Measurements from ENCODE around the gene TARS2. TPM values are rescaled to one million over a fixed set of nuclear protein-coding genes. Genes with fewer than 3 reads are reported as not detected.

TARS2 gene
- 17.8 and 23.4 TPM in 2 replicates for total RNA-seq

GRCh38 chr1:150486966-150487762 lies at the start of gene TARS2:
Gene TARS2, plus strand, starts transcription at chr1:150487419. Its CDS starts 32 bp downstream, at chr1:150487451.

GRCh38 chr1:150507912-150508864 lies 21.0 kb downstream of the TARS2 start, which contains the start of gene ECM1:
Gene ECM1, plus strand, starts transcription at chr1:150508109. Its CDS starts 101 bp downstream, at chr1:150508210.

GRCh38 chr1:150515328-150516049 lies 28.3 kb downstream of the TARS2 start, which contains the start of gene FALEC:
Gene FALEC, plus strand, starts transcription at chr1:150515752.

GRCh38 chr1:150548632-150549495 lies 61.6 kb downstream of the TARS2 start, which contains the start of gene ADAMTSL4:
Gene ADAMTSL4, plus strand, starts transcription at chr1:150549408. Its CDS starts 2,881 bp downstream, at chr1:150552289.

Other genes with a start within 250 kb of the TARS2 start
- not detected in 2 replicates for gene CA14, start 229.6 kb upstream of the TARS2 start, total RNA-seq
- 121 and 161 TPM in 2 replicates for gene APH1A, start 218.4 kb upstream of the TARS2 start, total RNA-seq
- 0.48 and 0.85 TPM in 2 replicates for gene C1orf54, start 214.6 kb upstream of the TARS2 start, total RNA-seq
- 5.1 and 6.3 TPM in 2 replicates for gene CIART, start 204.9 kb upstream of the TARS2 start, total RNA-seq
- 35.8 and 37.8 TPM in 2 replicates for gene MRPS21, start 193.6 kb upstream of the TARS2 start, total RNA-seq
- 21.4 and 23.9 TPM in 2 replicates for gene PRPF3, start 165.9 kb upstream of the TARS2 start, total RNA-seq
- 5.5 and 7.5 TPM in 2 replicates for gene RPRD2, start 123.3 kb upstream of the TARS2 start, total RNA-seq
- gene ECM1, start 20.7 kb downstream of the TARS2 start, total RNA-seq, result 0.96 and 13.9 TPM in 2 replicates
- gene FALEC, start 28.3 kb downstream of the TARS2 start, total RNA-seq, result not detected in 2 replicates
- gene ADAMTSL4, start 62.0 kb downstream of the TARS2 start, total RNA-seq, result 2.4 and 3.0 TPM in 2 replicates
- gene MCL1, start 92.2 kb downstream of the TARS2 start, total RNA-seq, result 252 and 361 TPM in 2 replicates
- 120 and 260 TPM in 2 replicates for gene ENSA, start 142.2 kb downstream of the TARS2 start, total RNA-seq
- gene GOLPH3L, start 209.7 kb downstream of the TARS2 start, total RNA-seq, result 11.6 and 11.7 TPM in 2 replicates
- gene HORMAD1, start 233.5 kb downstream of the TARS2 start, total RNA-seq, result 1.1 and 1.2 TPM in 2 replicates

Data from tracheal epithelial cell (primary cell).